WTC11 (cell line): ENCODE data around the gene RHOF. TPM values are rescaled to one million over a fixed set of nuclear protein-coding genes. Genes with fewer than 3 reads are reported as not detected.
A peak's percentile ranks its signal among the peaks of the same experiment; 100 is the strongest.

Source experiments
- ATAC-seq: fragments of 200-7000 bp; cut with Tn5 transposase; 2 replicates; pipeline ENCODE4 v1.10.0; 2021; ENCODE audit warnings: mild to moderate bottlenecking, moderate library complexity
- CTCF ChIA-PET: fragments of 300-600 bp; sonication (Branson Sonifier 250); formaldehyde crosslinking; loops from one replicate; lab custom pipeline; 2021; ENCODE audit warnings: antibody characterized with exemption; lab: Charles Lee
- POLR2A ChIA-PET: fragments of 350-600 bp; sonication (Branson Sonifier 250); formaldehyde crosslinking; loops from one replicate; lab custom pipeline; 2021; ENCODE audit warnings: antibody characterized with exemption; lab: Charles Lee
- DNase-seq: peaks from one replicate; pipeline ENCODE4 v3.0.0; 2021; ENCODE audit warnings: low spot score
- H3K27ac Mint-ChIP-seq: 2 replicates; pipeline ENCODE4 v1.8.0; 2021; ENCODE audit warnings: mixed read lengths
- H3K27me3 Mint-ChIP-seq: 2 replicates; pipeline ENCODE4 v1.8.0; 2021; ENCODE audit warnings: low read depth, mild to moderate bottlenecking, moderate library complexity, mixed read lengths
- H3K36me3 Mint-ChIP-seq: 2 replicates; pipeline ENCODE4 v1.8.0; 2021; ENCODE audit warnings: mixed read lengths
- H3K4me1 Mint-ChIP-seq: 2 replicates; pipeline ENCODE4 v1.8.0; 2022; ENCODE audit warnings: mixed read lengths
- H3K4me3 Mint-ChIP-seq: 2 replicates; pipeline ENCODE4 v1.8.0; 2021; ENCODE audit warnings: mild to moderate bottlenecking, moderate library complexity, mixed read lengths
- H3K9me3 Mint-ChIP-seq: 2 replicates; pipeline ENCODE4 v1.8.0; 2021; ENCODE audit warnings: mixed read lengths
- CREM ChIP-seq: sonication (generic); formaldehyde crosslinking; IDR thresholded peaks from 2 replicates; pipeline ENCODE4 v1.8.1; 2022; ENCODE audit warnings: mild to moderate bottlenecking, missing genetic modification reagents, moderate library complexity
- ELF4 ChIP-seq: sonication (generic); formaldehyde crosslinking; IDR thresholded peaks from 2 replicates; pipeline ENCODE4 v1.8.1; 2022; ENCODE audit warnings: low read depth, mild to moderate bottlenecking, moderate library complexity, missing genetic modification reagents
- IRF2 ChIP-seq: sonication (generic); formaldehyde crosslinking; IDR thresholded peaks from 2 replicates; pipeline ENCODE4 v1.8.0; 2022; ENCODE audit warnings: low read depth, missing genetic modification reagents, borderline replicate concordance
- NFE2L1 ChIP-seq: sonication (generic); formaldehyde crosslinking; IDR thresholded peaks from 2 replicates; pipeline ENCODE4 v1.8.1; 2023; ENCODE audit warnings: missing genetic modification reagents
- OVOL2 ChIP-seq: fragments of 250-450 bp; sonication (Bioruptor Pico); IDR thresholded peaks from 2 replicates; pipeline ENCODE4 v1.9.0; 2021; ENCODE audit warnings: mild to moderate bottlenecking, borderline replicate concordance
- STAT6 ChIP-seq: sonication (generic); formaldehyde crosslinking; conservative IDR thresholded peaks from 2 replicates; pipeline ENCODE4 v1.8.1; 2023; ENCODE audit warnings: mild to moderate bottlenecking, low read depth, missing genetic modification reagents, moderate library complexity
- TCF7 ChIP-seq: sonication (generic); formaldehyde crosslinking; IDR thresholded peaks from 2 replicates; pipeline ENCODE4 v1.8.0; 2022; ENCODE audit warnings: mild to moderate bottlenecking, low read depth, missing genetic modification reagents, moderate library complexity
- USF2 ChIP-seq: sonication (generic); formaldehyde crosslinking; IDR thresholded peaks from 2 replicates; pipeline ENCODE4 v1.8.1; 2023; ENCODE audit warnings: mild to moderate bottlenecking, missing genetic modification reagents, moderate library complexity
- ZBTB43 ChIP-seq: sonication (generic); formaldehyde crosslinking; IDR thresholded peaks from 2 replicates; pipeline ENCODE4 v1.8.1; 2023; ENCODE audit warnings: mild to moderate bottlenecking, missing genetic modification reagents
- ZNF423 ChIP-seq: fragments of 250-450 bp; sonication (Bioruptor Pico); IDR thresholded peaks from 2 replicates; pipeline ENCODE4 v2.1.2; 2022; ENCODE audit warnings: mild to moderate bottlenecking, moderate library complexity
- ZNF512 ChIP-seq: sonication (generic); formaldehyde crosslinking; IDR thresholded peaks from 2 replicates; pipeline ENCODE4 v1.8.1; 2022; ENCODE audit warnings: missing genetic modification reagents, borderline replicate concordance
- total RNA-seq: library from RNA; stranded (reverse); gene quantifications from 3 replicates; pipeline ENCODE4 v1.2.3, GENCODE V29; 2021
- TF ChIP-seq, protein P1 (sequence below): sonication (generic); formaldehyde crosslinking; IDR thresholded peaks from 2 replicates; pipeline ENCODE4 v1.8.0; 2022; ENCODE audit warnings: mild to moderate bottlenecking, missing genetic modification reagents
- TF ChIP-seq, protein P2 (sequence below): sonication (generic); formaldehyde crosslinking; IDR thresholded peaks from 2 replicates; pipeline ENCODE4 v1.8.0; 2022; ENCODE audit warnings: mild to moderate bottlenecking, missing genetic modification reagents
- TF ChIP-seq, protein P3 (sequence below): sonication (generic); formaldehyde crosslinking; IDR thresholded peaks from 2 replicates; pipeline ENCODE4 v1.8.1; 2023; ENCODE audit warnings: mild to moderate bottlenecking, missing genetic modification reagents, borderline replicate concordance
- TF ChIP-seq, protein P4 (sequence below): sonication (generic); formaldehyde crosslinking; IDR thresholded peaks from 2 replicates; pipeline ENCODE4 v1.8.0; 2023; ENCODE audit warnings: missing genetic modification reagents, mild to moderate bottlenecking, borderline replicate concordance

RHOF gene
- total RNA-seq, 1 experiment from 2014 or later = 45.3 TPM

DNA sequence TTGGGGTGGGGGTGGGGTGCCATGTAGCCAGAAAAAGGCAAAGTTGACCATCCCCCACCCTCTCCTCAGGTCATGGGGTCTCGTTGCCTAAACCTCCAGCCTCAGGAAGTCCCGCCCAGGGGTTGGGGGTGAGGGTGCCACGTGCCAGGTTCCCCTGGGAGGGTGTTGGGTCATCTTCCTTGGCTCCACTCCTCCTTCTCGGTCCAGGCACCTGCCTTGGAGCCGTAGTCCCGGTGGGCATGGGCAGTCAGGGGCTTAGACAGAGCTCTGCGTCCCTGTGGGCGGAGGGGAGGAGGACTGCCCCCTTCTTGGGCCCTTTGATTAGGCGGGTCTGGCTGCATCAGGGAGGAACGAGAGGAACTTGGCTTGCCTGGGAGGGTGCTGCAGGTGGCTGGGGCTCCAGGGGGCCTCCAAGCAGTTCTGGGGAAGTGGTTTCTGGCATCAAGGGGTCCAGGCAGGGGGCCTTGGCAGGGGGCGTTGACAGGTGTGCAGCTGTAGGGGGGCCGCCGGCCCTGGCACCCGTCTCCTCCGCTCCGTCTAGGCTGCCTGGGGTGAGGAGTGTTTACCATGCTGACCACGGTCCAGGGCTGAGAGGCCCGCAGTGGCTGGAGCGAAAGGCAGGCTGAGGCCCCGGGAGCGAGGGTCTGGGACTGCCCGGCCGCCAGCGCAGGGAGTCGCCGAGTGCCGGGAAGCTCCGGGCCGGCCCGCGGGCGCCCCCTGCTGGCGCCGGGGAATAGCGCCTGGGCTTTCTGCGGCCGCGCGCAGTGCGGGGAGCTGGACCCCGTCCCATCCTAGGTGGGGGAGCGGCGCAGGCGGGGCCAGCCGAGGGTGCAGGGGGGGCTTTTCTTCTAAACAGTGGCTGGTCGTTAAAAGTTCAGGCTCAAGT is 18.2 kb upstream of the RHOF start:
- ChIA-PET POLR2A (interaction anchor here (0.6 to 8.7 kb wide), 8 partner anchors 13 to 1666 kb away, joined by 3 to 161 read pairs (median 4); partner anchors contain the start of genes PSMD9 and RHOF), CTCF (interaction anchor here (0.5 to 11.9 kb wide), 53 partner anchors 11 to 477 kb away, joined by 3 to 532 read pairs (median 4); partner anchors contain the start of genes ANAPC5, B3GNT4, CFAP251 and DIABLO)
- DNase-seq (peak; percentile 80), ATAC-seq (peak; percentile 77)
- peaks cover 17% of the 10 kb centered on the region for H3K36me3 Mint-ChIP-seq
- H3K9me3 Mint-ChIP-seq = no peaks in the 10 kb centered on the region
- H3K4me1 Mint-ChIP-seq = peaks cover 32% of the 10 kb centered on the region
- H3K27ac Mint-ChIP-seq = peak overlapping the region; percentile 86
- peak overlapping the region; percentile 87 for H3K4me3 Mint-ChIP-seq
- no peaks in the 10 kb centered on the region for H3K27me3 Mint-ChIP-seq
- TF ChIP-seq TCF7 (CRISPR knock-in tag) (no peak), OVOL2 (CRISPR knock-in tag) (no peak), ZNF423 (CRISPR knock-in tag) (peak; percentile 60), CREM (CRISPR knock-in tag) (no peak), ZNF512 (CRISPR knock-in tag) (no peak), ZBTB43 (no peak), IRF2 (CRISPR knock-in tag) (no peak), STAT6 (CRISPR knock-in tag) (no peak), NFE2L1 (peak; percentile 46; the same call in 1 of the 2 replicates), ELF4 (CRISPR knock-in tag) (no peak), USF2 (CRISPR knock-in tag) (peak; percentile 83)
- TF ChIP-seq, protein P1, sequence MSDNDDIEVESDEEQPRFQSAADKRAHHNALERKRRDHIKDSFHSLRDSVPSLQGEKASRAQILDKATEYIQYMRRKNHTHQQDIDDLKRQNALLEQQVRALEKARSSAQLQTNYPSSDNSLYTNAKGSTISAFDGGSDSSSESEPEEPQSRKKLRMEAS (CRISPR knock-in tag) = peak; percentile 91
- TF ChIP-seq, protein P2, sequence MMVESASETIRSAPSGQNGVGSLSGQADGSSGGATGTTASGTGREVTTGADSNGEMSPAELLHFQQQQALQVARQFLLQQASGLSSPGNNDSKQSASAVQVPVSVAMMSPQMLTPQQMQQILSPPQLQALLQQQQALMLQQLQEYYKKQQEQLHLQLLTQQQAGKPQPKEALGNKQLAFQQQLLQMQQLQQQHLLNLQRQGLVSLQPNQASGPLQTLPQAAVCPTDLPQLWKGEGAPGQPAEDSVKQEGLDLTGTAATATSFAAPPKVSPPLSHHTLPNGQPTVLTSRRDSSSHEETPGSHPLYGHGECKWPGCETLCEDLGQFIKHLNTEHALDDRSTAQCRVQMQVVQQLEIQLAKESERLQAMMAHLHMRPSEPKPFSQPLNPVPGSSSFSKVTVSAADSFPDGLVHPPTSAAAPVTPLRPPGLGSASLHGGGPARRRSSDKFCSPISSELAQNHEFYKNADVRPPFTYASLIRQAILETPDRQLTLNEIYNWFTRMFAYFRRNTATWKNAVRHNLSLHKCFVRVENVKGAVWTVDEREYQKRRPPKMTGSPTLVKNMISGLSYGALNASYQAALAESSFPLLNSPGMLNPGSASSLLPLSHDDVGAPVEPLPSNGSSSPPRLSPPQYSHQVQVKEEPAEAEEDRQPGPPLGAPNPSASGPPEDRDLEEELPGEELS = no peak
- TF ChIP-seq, protein P3, sequence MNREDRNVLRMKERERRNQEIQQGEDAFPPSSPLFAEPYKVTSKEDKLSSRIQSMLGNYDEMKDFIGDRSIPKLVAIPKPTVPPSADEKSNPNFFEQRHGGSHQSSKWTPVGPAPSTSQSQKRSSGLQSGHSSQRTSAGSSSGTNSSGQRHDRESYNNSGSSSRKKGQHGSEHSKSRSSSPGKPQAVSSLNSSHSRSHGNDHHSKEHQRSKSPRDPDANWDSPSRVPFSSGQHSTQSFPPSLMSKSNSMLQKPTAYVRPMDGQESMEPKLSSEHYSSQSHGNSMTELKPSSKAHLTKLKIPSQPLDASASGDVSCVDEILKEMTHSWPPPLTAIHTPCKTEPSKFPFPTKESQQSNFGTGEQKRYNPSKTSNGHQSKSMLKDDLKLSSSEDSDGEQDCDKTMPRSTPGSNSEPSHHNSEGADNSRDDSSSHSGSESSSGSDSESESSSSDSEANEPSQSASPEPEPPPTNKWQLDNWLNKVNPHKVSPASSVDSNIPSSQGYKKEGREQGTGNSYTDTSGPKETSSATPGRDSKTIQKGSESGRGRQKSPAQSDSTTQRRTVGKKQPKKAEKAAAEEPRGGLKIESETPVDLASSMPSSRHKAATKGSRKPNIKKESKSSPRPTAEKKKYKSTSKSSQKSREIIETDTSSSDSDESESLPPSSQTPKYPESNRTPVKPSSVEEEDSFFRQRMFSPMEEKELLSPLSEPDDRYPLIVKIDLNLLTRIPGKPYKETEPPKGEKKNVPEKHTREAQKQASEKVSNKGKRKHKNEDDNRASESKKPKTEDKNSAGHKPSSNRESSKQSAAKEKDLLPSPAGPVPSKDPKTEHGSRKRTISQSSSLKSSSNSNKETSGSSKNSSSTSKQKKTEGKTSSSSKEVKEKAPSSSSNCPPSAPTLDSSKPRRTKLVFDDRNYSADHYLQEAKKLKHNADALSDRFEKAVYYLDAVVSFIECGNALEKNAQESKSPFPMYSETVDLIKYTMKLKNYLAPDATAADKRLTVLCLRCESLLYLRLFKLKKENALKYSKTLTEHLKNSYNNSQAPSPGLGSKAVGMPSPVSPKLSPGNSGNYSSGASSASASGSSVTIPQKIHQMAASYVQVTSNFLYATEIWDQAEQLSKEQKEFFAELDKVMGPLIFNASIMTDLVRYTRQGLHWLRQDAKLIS (CRISPR knock-in tag) = no peak
- TF ChIP-seq, protein P4, sequence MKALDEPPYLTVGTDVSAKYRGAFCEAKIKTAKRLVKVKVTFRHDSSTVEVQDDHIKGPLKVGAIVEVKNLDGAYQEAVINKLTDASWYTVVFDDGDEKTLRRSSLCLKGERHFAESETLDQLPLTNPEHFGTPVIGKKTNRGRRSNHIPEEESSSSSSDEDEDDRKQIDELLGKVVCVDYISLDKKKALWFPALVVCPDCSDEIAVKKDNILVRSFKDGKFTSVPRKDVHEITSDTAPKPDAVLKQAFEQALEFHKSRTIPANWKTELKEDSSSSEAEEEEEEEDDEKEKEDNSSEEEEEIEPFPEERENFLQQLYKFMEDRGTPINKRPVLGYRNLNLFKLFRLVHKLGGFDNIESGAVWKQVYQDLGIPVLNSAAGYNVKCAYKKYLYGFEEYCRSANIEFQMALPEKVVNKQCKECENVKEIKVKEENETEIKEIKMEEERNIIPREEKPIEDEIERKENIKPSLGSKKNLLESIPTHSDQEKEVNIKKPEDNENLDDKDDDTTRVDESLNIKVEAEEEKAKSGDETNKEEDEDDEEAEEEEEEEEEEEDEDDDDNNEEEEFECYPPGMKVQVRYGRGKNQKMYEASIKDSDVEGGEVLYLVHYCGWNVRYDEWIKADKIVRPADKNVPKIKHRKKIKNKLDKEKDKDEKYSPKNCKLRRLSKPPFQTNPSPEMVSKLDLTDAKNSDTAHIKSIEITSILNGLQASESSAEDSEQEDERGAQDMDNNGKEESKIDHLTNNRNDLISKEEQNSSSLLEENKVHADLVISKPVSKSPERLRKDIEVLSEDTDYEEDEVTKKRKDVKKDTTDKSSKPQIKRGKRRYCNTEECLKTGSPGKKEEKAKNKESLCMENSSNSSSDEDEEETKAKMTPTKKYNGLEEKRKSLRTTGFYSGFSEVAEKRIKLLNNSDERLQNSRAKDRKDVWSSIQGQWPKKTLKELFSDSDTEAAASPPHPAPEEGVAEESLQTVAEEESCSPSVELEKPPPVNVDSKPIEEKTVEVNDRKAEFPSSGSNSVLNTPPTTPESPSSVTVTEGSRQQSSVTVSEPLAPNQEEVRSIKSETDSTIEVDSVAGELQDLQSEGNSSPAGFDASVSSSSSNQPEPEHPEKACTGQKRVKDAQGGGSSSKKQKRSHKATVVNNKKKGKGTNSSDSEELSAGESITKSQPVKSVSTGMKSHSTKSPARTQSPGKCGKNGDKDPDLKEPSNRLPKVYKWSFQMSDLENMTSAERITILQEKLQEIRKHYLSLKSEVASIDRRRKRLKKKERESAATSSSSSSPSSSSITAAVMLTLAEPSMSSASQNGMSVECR (CRISPR knock-in tag) = no peak; the same call in 1 of the 2 replicates
